Trophoblast cell (in vitro differentiated cells and primary cell): ENCODE results near the gene LACTBL1.

ENCODE experiments used
- DNase-seq, 2 donors: peaks; one replicate each; pipeline ENCODE4 v3.0.0-alpha.2; 2016
- H2AFZ ChIP-seq: 2 replicates; pipeline ENCODE4 v1.6.1; 2013; ENCODE audit warnings: low read length, moderate library complexity, mild to moderate bottlenecking; ENCODE audit not compliant: insufficient read depth, poor library complexity
- H2AK5ac ChIP-seq: 2 replicates; pipeline ENCODE4 v1.6.1; 2013; ENCODE audit warnings: mild to moderate bottlenecking, low read length
- H2BK120ac ChIP-seq: 2 replicates; pipeline ENCODE4 v1.6.1; 2013; ENCODE audit warnings: low read length, mild to moderate bottlenecking, moderate library complexity; ENCODE audit not compliant: insufficient read depth, poor library complexity
- H2BK12ac ChIP-seq: 2 replicates; pipeline ENCODE4 v1.6.1; 2013; ENCODE audit warnings: mild to moderate bottlenecking, low read length, moderate library complexity
- H2BK5ac ChIP-seq: 2 replicates; pipeline ENCODE4 v1.6.1; 2013; ENCODE audit warnings: low read length, low read depth, moderate library complexity, mild to moderate bottlenecking; ENCODE audit not compliant: poor library complexity
- H3K14ac ChIP-seq: 2 replicates; pipeline ENCODE4 v1.6.1; 2013; ENCODE audit warnings: mild to moderate bottlenecking, low read length
- H3K18ac ChIP-seq: 2 replicates; pipeline ENCODE4 v1.6.1; 2013; ENCODE audit warnings: mild to moderate bottlenecking, low read length
- H3K23ac ChIP-seq: 2 replicates; pipeline ENCODE4 v1.6.1; 2013; ENCODE audit warnings: low read length
- H3K27ac ChIP-seq: 2 replicates; pipeline ENCODE4 v1.5.1; 2013; ENCODE audit warnings: low read depth, mild to moderate bottlenecking, inconsistent platforms, low read length, moderate library complexity
- H3K27me3 ChIP-seq: 2 replicates; pipeline ENCODE4 v1.6.1; 2013; ENCODE audit warnings: inconsistent platforms, mild to moderate bottlenecking, low read length, moderate library complexity; ENCODE audit not compliant: insufficient read depth
- H3K36me3 ChIP-seq, 2 experiments: 1 replicate in 1 of 2; 2 replicates in 1 of 2; pipeline ENCODE4 v1.6.1; 2013; ENCODE audit warnings: low read length in 2 of 2, mild to moderate bottlenecking in 2 of 2, moderate library complexity in 1 of 2; ENCODE audit not compliant: insufficient read depth in 2 of 2, control insufficient read depth in 1 of 2
- H3K4ac ChIP-seq: 2 replicates; pipeline ENCODE4 v1.6.1; 2013; ENCODE audit warnings: low read depth, mild to moderate bottlenecking, low read length, moderate library complexity
- H3K4me1 ChIP-seq, 2 experiments: 1 replicate in 1 of 2; 2 replicates in 1 of 2; pipeline ENCODE4 v1.6.1; 2013; ENCODE audit warnings: low read length in 2 of 2, mild to moderate bottlenecking in 2 of 2, moderate library complexity in 1 of 2; ENCODE audit not compliant: insufficient read depth in 2 of 2, control insufficient read depth in 1 of 2
- H3K4me2 ChIP-seq: 2 replicates; pipeline ENCODE4 v1.6.1; 2013; ENCODE audit warnings: inconsistent platforms, mild to moderate bottlenecking, low read length, moderate library complexity
- H3K4me3 ChIP-seq: 2 replicates; pipeline ENCODE4 v1.5.1; 2013; ENCODE audit warnings: mild to moderate bottlenecking, low read depth, low read length, inconsistent platforms
- H3K79me1 ChIP-seq: one replicate; pipeline ENCODE4 v1.6.1; 2013; ENCODE audit warnings: low read length
- H3K79me2 ChIP-seq: 2 replicates; pipeline ENCODE4 v1.6.1; 2013; ENCODE audit warnings: low read length, mild to moderate bottlenecking; ENCODE audit not compliant: control insufficient read depth, insufficient read depth, poor library complexity
- H3K9ac ChIP-seq: 2 replicates; pipeline ENCODE4 v1.6.1; 2013; ENCODE audit warnings: mild to moderate bottlenecking, low read length
- H3K9me3 ChIP-seq: 2 replicates; pipeline ENCODE4 v1.6.1; 2013; ENCODE audit warnings: low read depth, mild to moderate bottlenecking, control low read depth, inconsistent platforms, low read length; ENCODE audit not compliant: insufficient read depth
- H4K12ac ChIP-seq: 2 replicates; pipeline ENCODE4 v1.6.1; 2013; ENCODE audit warnings: low read depth, mild to moderate bottlenecking, low read length, moderate library complexity
- H4K8ac ChIP-seq: 2 replicates; pipeline ENCODE4 v1.6.1; 2013; ENCODE audit warnings: low read depth, mild to moderate bottlenecking, low read length, moderate library complexity
- H4K91ac ChIP-seq: one replicate; pipeline ENCODE4 v1.6.1; 2013; ENCODE audit warnings: low read depth, mild to moderate bottlenecking, low read length, moderate library complexity
- WGBS: extraction: QIAGEN DNeasy Blood & Tissue Kit; methylation state at CpG from one replicate; pipeline ENCODE4 v1.1.7; 2013; ENCODE audit warnings: missing lambda C conversion rate; ENCODE audit not compliant: insufficient read length, insufficient coverage; ENCODE audit errors: extremely low coverage; 5-methylcytosine and 5-hydroxymethylcytosine counted together

LACTBL1 gene

DNA sequence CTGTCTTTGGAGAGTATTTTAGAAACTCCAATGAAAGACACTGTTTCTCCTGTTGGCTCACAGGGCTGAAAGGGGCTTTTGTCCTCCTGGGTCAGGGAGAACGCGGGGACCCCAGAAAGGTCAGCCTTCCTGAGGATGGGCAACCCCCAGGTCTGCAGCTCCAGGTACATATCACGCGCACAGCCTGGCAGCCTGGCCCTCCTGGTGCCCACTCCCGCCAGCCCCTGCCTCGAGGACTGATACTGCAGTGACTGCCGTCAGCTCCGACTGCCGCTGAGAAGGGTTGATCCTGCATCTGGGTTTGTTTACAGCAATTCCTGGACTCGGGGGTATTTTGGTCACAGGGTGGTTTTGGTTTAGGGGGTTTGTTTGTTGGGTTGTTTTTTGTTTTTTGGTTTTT, 58.5 kb downstream of the LACTBL1 start:
- no peak overlapping the region for H3K4ac ChIP-seq

DNA sequence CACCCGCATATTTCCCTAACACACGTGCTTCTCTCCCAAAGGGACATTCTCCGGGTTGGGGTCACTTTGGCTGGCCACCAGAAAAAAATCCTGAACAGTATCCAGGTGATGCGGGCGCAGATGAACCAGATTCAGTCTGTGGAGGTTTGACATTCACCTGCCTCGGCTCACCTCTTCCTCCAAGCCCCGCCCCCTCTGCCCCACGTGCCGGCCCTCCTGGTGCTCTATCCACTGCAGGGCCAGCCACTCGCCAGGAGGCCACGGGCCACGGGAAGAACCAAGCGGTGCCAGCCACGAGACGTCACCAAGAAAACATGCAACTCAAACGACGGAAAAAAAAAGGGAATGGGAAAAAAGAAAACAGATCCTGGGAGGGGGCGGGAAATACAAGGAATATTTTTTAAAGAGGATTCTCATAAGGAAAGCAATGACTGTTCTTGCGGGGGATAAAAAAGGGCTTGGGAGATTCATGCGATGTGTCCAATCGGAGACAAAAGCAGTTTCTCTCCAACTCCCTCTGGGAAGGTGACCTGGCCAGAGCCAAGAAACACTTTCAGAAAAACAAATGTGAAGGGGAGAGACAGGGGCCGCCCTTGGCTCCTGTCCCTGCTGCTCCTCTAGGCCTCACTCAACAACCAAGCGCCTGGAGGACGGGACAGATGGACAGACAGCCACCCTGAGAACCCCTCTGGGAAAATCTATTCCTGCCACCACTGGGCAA, 59.1 kb downstream of the LACTBL1 start:
- Histone ChIP-seq H4K12ac (no peak overlapping the region), H3K18ac (no peak overlapping the region), H2BK5ac (no peak overlapping the region), H4K8ac (no peak overlapping the region), H3K36me3 (no peaks in the 10 kb centered on the region), H4K91ac (no peak overlapping the region), H3K4ac (no peak overlapping the region), H3K27ac (no peak overlapping the region), H3K14ac (no peak overlapping the region), H3K9me3 (no peaks in the 10 kb centered on the region), H3K4me1 (no peaks in the 10 kb centered on the region), H3K4me3 (no peak overlapping the region), H2BK12ac (no peak overlapping the region), H3K27me3 (no peaks in the 10 kb centered on the region), H3K79me2 (no peaks in the 10 kb centered on the region), H3K23ac (no peak overlapping the region), H3K9ac (no peak overlapping the region), H2AK5ac (no peak overlapping the region), H3K79me1 (no peaks in the 10 kb centered on the region), H2AFZ (no peak overlapping the region), H3K4me2 (no peak overlapping the region), H2BK120ac (no peak overlapping the region)
- WGBS = no CpG with 5 or more reads among the region's 24 CpGs
- DNase-seq = peak in 1 of 2 donors; percentile 40

More for the DNA sequence above, 58.5 kb downstream of the LACTBL1 start:
- no peak overlapping the region for H2AK5ac ChIP-seq
- H4K12ac ChIP-seq = no peak overlapping the region
- H3K9me3 ChIP-seq = no peaks in the 10 kb centered on the region
- H3K27me3 ChIP-seq = no peaks in the 10 kb centered on the region
- H2BK5ac ChIP-seq = no peak overlapping the region
- H3K4me2 ChIP-seq = no peak overlapping the region
- H3K27ac ChIP-seq = no peak overlapping the region
- no peaks in the 10 kb centered on the region for H3K79me2 ChIP-seq
- no peaks in the 10 kb centered on the region for H3K79me1 ChIP-seq
- H3K4me1 ChIP-seq = no peaks in the 10 kb centered on the region
- no peaks in the 10 kb centered on the region for H3K36me3 ChIP-seq
- no peak overlapping the region for H2BK120ac ChIP-seq
- H3K14ac ChIP-seq = no peak overlapping the region
- H2BK12ac ChIP-seq = no peak overlapping the region
- no peak overlapping the region for H3K9ac ChIP-seq
- H4K8ac ChIP-seq = no peak overlapping the region
- no peak overlapping the region for H3K18ac ChIP-seq
- H2AFZ ChIP-seq = no peak overlapping the region
- H3K23ac ChIP-seq = no peak overlapping the region
- no CpG with 5 or more reads among the region's 10 CpGs for WGBS
- no peak for DNase-seq
- H4K91ac ChIP-seq = no peak overlapping the region
- no peak overlapping the region for H3K4me3 ChIP-seq

DNA sequence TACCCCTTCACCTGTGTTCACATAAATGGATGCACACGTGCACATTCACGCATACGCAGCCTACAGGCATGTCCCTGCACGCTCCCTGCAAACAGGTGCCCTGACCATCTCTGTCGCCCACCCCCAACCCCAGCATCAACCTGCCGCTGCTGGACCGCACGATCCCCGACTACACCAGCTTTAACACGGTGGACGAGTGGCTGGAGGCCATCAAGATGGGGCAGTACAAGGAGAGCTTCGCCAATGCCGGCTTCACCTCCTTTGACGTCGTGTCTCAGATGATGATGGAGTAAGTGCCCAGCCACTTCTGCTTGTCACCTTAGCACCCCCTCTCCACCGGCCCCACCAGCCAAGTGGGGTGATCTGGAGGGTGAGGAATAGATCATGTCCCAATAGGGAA, 60.4 kb downstream of the LACTBL1 start:
- Histone ChIP-seq H4K8ac (no peak overlapping the region), H3K79me1 (no peaks in the 10 kb centered on the region), H3K36me3 (no peaks in the 10 kb centered on the region), H2BK120ac (no peak overlapping the region), H3K27ac (no peak overlapping the region), H3K23ac (no peak overlapping the region), H3K4me1 (no peaks in the 10 kb centered on the region), H3K9ac (no peak overlapping the region), H2BK12ac (no peak overlapping the region), H4K12ac (no peak overlapping the region), H3K18ac (no peak overlapping the region), H2AFZ (no peak overlapping the region), H3K9me3 (no peaks in the 10 kb centered on the region), H3K4ac (no peak overlapping the region), H2AK5ac (no peak overlapping the region), H3K27me3 (no peaks in the 10 kb centered on the region), H2BK5ac (no peak overlapping the region), H3K79me2 (no peaks in the 10 kb centered on the region), H3K4me2 (no peak overlapping the region), H4K91ac (no peak overlapping the region), H3K4me3 (peak overlapping the region; percentile 46), H3K14ac (no peak overlapping the region)
- no CpG with 5 or more reads among the region's 16 CpGs for WGBS
- no peak for DNase-seq

DNA sequence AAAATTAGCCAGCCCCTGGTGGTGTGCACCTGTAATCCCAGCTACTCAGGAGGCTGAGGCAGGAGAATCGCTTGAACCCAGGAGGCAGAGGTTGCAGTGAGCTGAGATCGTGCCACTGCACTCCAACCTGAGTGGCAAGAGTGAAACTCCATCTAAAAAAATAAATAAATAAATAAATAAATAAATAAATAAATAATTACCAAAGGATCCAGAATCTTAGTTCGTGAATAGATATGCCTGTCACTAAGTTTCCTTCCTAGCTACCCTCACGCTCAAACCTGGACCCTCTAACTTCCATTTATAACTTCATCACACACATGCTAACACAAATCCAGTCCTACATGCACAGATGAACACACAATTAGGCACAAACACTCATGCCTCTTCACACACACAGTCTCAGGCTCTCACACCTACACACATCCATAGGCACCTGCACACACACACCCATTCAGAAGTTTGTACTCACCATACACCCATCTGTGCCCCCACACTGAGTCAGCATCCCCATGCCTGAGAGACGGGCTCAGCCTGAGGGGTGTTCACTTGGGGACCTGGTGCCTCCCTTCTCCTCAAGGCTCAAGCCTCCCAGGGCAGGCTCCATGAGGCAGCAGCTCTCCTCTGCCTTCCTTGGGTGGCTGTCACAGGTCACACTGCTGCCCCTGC, 61.5 kb downstream of the LACTBL1 start:
- Histone ChIP-seq H4K91ac (no peak overlapping the region), H2AK5ac (no peak overlapping the region), H3K4me3 (peak overlapping the region; percentile 21), H3K4me2 (no peak overlapping the region), H2AFZ (no peak overlapping the region), H3K14ac (no peak overlapping the region), H3K79me1 (no peaks in the 10 kb centered on the region), H3K4me1 (no peaks in the 10 kb centered on the region), H3K27ac (no peak overlapping the region), H3K4ac (no peak overlapping the region), H3K36me3 (no peaks in the 10 kb centered on the region), H3K9me3 (no peaks in the 10 kb centered on the region), H4K8ac (no peak overlapping the region), H2BK5ac (no peak overlapping the region), H4K12ac (no peak overlapping the region), H3K27me3 (no peaks in the 10 kb centered on the region), H3K23ac (no peak overlapping the region), H3K9ac (no peak overlapping the region), H3K79me2 (no peaks in the 10 kb centered on the region), H2BK120ac (no peak overlapping the region), H3K18ac (no peak overlapping the region), H2BK12ac (no peak overlapping the region)
- DNase-seq = no peak
- WGBS = no CpG with 5 or more reads among the region's 5 CpGs
